ENCODE results near the gene LIN37. TPM values are rescaled to one million over a fixed set of nuclear protein-coding genes. Genes with fewer than 3 reads are reported as not detected.
A peak's percentile ranks its signal among the peaks of the same experiment; 100 is the strongest.

The LIN37 gene
- total RNA-seq, 2 donors from 2014 or later = 8.9 to 13.6 TPM

- no peak for DNase-seq (ENCODE audit: low spot score)
- Histone ChIP-seq H3K27me3 (no peaks in the 10 kb centered on the region), H3K4me1 (peaks cover 0 to 30% of the 10 kb centered on the region in 2 donors), H3K9me3 (no peaks in the 10 kb centered on the region), H3K4me3 (no peak overlapping the region), H3K36me3 (peaks cover 7% of the 10 kb centered on the region), H3K27ac (no peak overlapping the region)
- TF ChIP-seq CTCF (IDR thresholded peaks at IDR 0.05) = no peak
These were observed 33.0 kb upstream of the LIN37 start for GRCh38 chr19:35715355-35715809.

DNA sequence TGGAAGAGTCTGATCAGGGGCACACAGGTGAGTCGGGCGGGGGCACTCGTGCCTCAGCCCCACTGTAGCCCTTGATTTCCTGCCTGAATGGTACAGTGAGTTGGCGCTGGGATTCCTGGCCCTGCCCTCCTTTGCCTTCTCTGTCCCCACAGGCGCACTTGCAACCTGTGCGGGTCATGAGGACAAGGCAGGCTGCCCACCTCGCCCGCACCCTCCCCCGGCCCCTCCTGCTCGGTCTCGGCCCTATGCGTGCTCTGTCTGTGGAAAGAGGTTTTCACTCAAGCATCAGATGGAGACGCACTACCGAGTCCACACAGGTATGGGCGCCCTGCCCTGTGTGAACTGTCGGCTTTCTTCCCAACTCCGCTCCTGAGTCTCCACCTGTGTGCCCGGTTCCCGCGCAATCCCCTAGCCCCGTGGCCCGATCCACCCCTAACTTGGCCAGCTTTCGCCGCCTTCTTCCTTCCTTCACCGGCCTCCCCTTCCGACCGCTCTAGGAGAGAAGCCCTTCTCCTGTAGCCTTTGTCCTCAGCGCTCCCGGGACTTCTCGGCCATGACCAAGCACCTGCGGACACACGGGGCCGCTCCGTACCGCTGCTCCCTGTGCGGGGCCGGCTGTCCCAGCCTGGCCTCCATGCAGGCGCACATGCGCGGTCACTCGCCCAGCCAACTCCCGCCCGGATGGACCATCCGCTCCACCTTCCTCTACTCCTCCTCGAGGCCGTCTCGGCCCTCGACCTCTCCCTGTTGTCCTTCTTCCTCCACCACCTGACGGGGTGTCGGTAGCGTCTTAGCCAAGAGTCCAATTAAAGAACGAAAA lies 32.2 kb upstream of the LIN37 start:
- Histone ChIP-seq H3K27ac (peak overlapping the region; percentile 87 to 93), H3K4me1 (peaks cover 0 to 30% of the 10 kb centered on the region in 2 donors), H3K9me3 (no peaks in the 10 kb centered on the region), H3K4me3 (peak overlapping the region; percentile 73 to 77), H3K27me3 (no peaks in the 10 kb centered on the region), H3K36me3 (peaks cover 13% of the 10 kb centered on the region)
- TF ChIP-seq CTCF (IDR thresholded peaks at IDR 0.05) = no peak
- DNase-seq (ENCODE audit: low spot score) = peak; percentile 69

GRCh38 chr19:35716801-35717664 lies 31.3 kb upstream of the LIN37 start:
- no peaks in the 10 kb centered on the region for H3K27me3 ChIP-seq
- DNase-seq (ENCODE audit: low spot score) = peak; percentile 94
- H3K27ac ChIP-seq = peak overlapping the region; percentile 87 to 93
- peak overlapping the region; percentile 73 to 77 for H3K4me3 ChIP-seq
- H3K9me3 ChIP-seq = no peaks in the 10 kb centered on the region
- H3K36me3 ChIP-seq = peaks cover 20% of the 10 kb centered on the region
- H3K4me1 ChIP-seq = peaks cover 0 to 30% of the 10 kb centered on the region in 2 donors
- peak; percentile 86 to 94 for TF ChIP-seq CTCF (IDR thresholded peaks at IDR 0.05)

DNA sequence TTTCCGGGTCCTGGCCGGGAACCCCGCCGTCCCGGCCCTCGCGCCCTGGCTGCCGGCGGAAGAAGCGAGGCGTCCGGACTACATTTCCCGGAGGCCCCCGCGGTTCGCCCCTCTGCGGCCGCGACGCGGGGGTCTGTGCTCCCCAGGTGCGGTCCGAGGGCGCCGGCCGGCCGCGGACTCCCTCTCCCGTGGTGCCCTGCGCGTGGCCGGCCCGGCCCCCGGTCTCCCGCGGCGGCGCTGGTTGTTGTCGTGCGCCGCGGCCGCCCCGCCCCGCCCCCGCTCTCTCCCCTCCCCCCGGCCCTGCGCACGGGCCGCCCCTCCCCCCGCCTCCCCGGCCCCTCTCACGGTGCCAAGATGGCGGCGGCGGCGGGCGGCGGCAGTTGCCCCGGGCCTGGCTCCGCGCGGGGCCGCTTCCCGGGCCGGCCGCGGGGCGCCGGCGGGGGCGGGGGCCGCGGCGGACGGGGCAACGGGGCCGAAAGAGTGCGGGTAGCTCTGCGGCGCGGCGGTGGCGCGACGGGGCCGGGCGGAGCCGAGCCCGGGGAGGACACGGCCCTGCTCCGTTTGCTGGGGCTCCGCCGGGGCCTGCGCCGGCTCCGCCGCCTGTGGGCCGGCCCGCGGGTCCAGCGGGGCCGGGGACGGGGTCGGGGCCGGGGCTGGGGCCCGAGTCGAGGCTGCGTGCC lies 30.6 kb upstream of the LIN37 start, which contains the start of gene KMT2B:
Gene KMT2B (plus strand): TSS at position 339 of the 680 bp plus-strand sequence. CDS start 16 bp downstream, at position 355.
- Histone ChIP-seq H3K27ac (peak within 1 kb of the TSS; percentile 87 to 93), H3K4me1 (peaks cover 0 to 30% of the 10 kb centered on the region in 2 donors), H3K9me3 (no peaks in the 10 kb centered on the region), H3K36me3 (peaks cover 27% of the 10 kb centered on the region), H3K4me3 (peak within 1 kb of the TSS; percentile 73 to 88), H3K27me3 (no peaks in the 10 kb centered on the region)
- no peak for TF ChIP-seq CTCF (IDR thresholded peaks at IDR 0.05)
- no peak for DNase-seq (ENCODE audit: low spot score)

DNA sequence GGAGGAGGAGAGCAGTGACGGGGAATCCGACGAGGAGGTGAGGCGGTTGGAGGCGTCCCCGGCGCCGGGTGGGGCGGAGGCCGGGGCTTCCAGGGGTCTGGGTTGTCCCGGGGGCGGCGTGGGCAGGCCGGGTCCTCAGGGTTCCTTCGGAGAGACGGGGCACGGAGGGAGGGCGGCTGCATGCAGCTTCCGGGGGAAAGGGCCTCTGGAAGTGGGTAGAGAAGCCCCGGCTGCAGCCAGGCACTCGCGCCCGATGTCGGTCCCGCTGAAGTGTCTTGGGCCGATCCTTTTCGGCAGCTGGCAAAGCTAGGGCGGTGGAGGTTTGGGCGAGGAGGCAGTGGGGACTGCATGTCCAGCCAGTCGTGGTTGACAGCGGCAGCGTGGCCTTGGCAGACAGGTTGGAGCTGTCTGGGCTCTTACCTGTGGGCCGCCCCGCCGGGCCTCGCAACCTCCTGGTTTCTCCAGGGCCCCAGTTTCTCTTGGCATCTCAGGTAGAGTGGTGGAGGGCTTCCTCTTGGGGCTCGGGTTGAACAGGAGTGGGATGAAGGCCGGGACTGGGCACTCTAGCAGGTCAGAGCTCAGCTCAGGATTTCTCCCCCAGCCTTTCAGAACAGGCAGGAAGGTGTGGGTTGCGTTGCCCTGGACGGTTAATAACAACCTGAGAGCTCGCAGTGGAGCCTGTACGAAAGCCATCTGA lies 29.9 kb upstream of the LIN37 start:
- H3K27ac ChIP-seq = peak overlapping the region; percentile 85
- no peak for DNase-seq (ENCODE audit: low spot score)
- H3K36me3 ChIP-seq = peaks cover 34% of the 10 kb centered on the region
- no peak for TF ChIP-seq CTCF (IDR thresholded peaks at IDR 0.05)
- peaks cover 0 to 30% of the 10 kb centered on the region in 2 donors for H3K4me1 ChIP-seq
- H3K4me3 ChIP-seq = peak overlapping the region; percentile 73 to 88
- H3K9me3 ChIP-seq = no peaks in the 10 kb centered on the region
- no peaks in the 10 kb centered on the region for H3K27me3 ChIP-seq

Measured in right atrium auricular region (tissue), 2 donors.